GM12878 (cell line): Measurements from ENCODE around the gene AKT1. TPM values are rescaled to one million over a fixed set of nuclear protein-coding genes. Genes with fewer than 3 reads are reported as not detected.

Experiments
- ATAC-seq: fragments of 200-7000 bp; cut with Tn5 transposase; 3 replicates; pipeline ENCODE4 v1.9.1; 2020; ENCODE audit warnings: mild to moderate bottlenecking, moderate library complexity
- BruUV-seq: library from RNA; stranded (reverse); fragments of 400-500 nt; replicated peaks from 2 replicates; lab custom pipeline; 2021; lab: Mats Ljungman, UMichigan
- CTCF ChIA-PET: fragments of 300-600 bp; sonication (Branson Sonifier 250); formaldehyde crosslinking; extraction: SDS; loops from one replicate; lab custom pipeline; 2021; ENCODE audit warnings: inconsistent platforms; lab: Yijun Ruan, JAX
- POLR2A ChIA-PET: fragments of 350-600 bp; formaldehyde crosslinking; extraction: SDS; loops from one replicate; lab custom pipeline; 2021; ENCODE audit warnings: inconsistent platforms; lab: Charles Lee
- RAD21 ChIA-PET: fragments of 300-600 bp; sonication (Branson Sonifier 250); formaldehyde crosslinking; loops from one replicate; lab custom pipeline; 2023; ENCODE audit warnings: antibody characterized with exemption; ENCODE audit not compliant: unreplicated experiment; lab: Charles Lee
- SMC1A ChIA-PET: fragments of 300-600 bp; sonication (Branson Sonifier 250); formaldehyde crosslinking; loops from one replicate; lab custom pipeline; 2023; ENCODE audit not compliant: unreplicated experiment, uncharacterized antibody; lab: Charles Lee
- DNase-seq: peaks from one replicate; pipeline ENCODE4 v3.0.0-alpha.2; 2011; ENCODE audit warnings: low read depth, low spot score
- FAIRE-seq: peaks from 3 replicates; lab custom pipeline; 2011; peaks lifted over from hg19 to GRCh38; lab: Jason Lieb, UNC
- H2AFZ ChIP-seq: 2 replicates; pipeline ENCODE4 v1.6.0; 2011; ENCODE audit warnings: low read depth, low read length, control low read depth; ENCODE audit not compliant: control insufficient read depth
- H3K27ac ChIP-seq: 2 replicates; pipeline ENCODE4 v1.5.1; 2011; ENCODE audit warnings: control low read depth; ENCODE audit not compliant: control insufficient read depth, insufficient read depth
- H3K27me3 ChIP-seq, 2 experiments: replicated peaks in 1 of 2; 2 replicates each; pipeline versions ENCODE4 v1.6.0 to v1.6.1; 2011; ENCODE audit warnings: low read length in 1 of 2; ENCODE audit not compliant: control insufficient read depth in 2 of 2, insufficient read depth in 2 of 2
- H3K36me3 ChIP-seq, 2 experiments: 2 replicates each; pipeline ENCODE4 v1.5.1; 2011; ENCODE audit warnings: low read length in 1 of 2; ENCODE audit not compliant: control insufficient read depth in 2 of 2, insufficient read depth in 2 of 2
- H3K4me1 ChIP-seq: 2 replicates; pipeline ENCODE4 v1.6.1; 2011; ENCODE audit warnings: mild to moderate bottlenecking, low read length, moderate library complexity, mixed read lengths; ENCODE audit not compliant: control insufficient read depth, insufficient read depth
- H3K4me2 ChIP-seq: 2 replicates; pipeline ENCODE4 v1.6.0; 2011; ENCODE audit warnings: control low read depth; ENCODE audit not compliant: control insufficient read depth, insufficient read depth
- H3K4me3 ChIP-seq: fragments of 200-600 bp; sonication (generic); 2 replicates; pipeline ENCODE4 v1.5.1; 2016
- H3K79me2 ChIP-seq: 2 replicates; pipeline ENCODE4 v1.6.0; 2011; ENCODE audit warnings: low read length; ENCODE audit not compliant: control insufficient read depth, insufficient read depth
- H3K9ac ChIP-seq: 2 replicates; pipeline ENCODE4 v1.8.0; 2011; ENCODE audit warnings: low read length, control low read depth, mixed read lengths; ENCODE audit not compliant: control insufficient read depth, insufficient read depth
- H3K9me3 ChIP-seq: replicated peaks from 3 replicates; pipeline ENCODE4 v1.5.1; 2011; ENCODE audit warnings: mild to moderate bottlenecking, low read length; ENCODE audit not compliant: control insufficient read depth, insufficient read depth
- H4K20me1 ChIP-seq: 2 replicates; pipeline ENCODE4 v1.6.0; 2011; ENCODE audit not compliant: control insufficient read depth, insufficient read depth
- CREB1 ChIP-seq: IDR thresholded peaks from 2 replicates; pipeline ENCODE4 v1.6.1; 2012; ENCODE audit warnings: low read depth, mild to moderate bottlenecking, inconsistent platforms
- NFIC ChIP-seq: IDR thresholded peaks from 2 replicates; pipeline ENCODE4 v1.6.1; 2012; ENCODE audit warnings: low read depth, mild to moderate bottlenecking, inconsistent platforms, low read length, moderate library complexity
- TBL1XR1 ChIP-seq: IDR thresholded peaks from 2 replicates; pipeline ENCODE4 v1.6.1; 2012; ENCODE audit warnings: low read depth, low read length, improper control_type of control experiment
- WGBS: methylation state at CpG from one replicate; pipeline ENCODE4 v1.1.6; 2016; ENCODE audit warnings: low lambda C conversion rate; ENCODE audit not compliant: insufficient replicate concordance, insufficient coverage; ENCODE audit errors: missing lambda C conversion rate; 5-methylcytosine and 5-hydroxymethylcytosine counted together
- in situ Hi-C: fragments of 300-500 bp; cut with MboI; formaldehyde crosslinking; loops from 9 replicates; pipeline ENCODE4 v1.14.3; 2018; ENCODE audit warnings: mixed read lengths
- intact Hi-C: fragments of 100-400 bp; cut with micrococcal nuclease; formaldehyde crosslinking; loops from one replicate; pipeline ENCODE4 v1.14.2; 2022; ENCODE audit not compliant: unreplicated experiment
- polyA plus RNA-seq, 11 experiments: library from polyadenylated mRNA; depleted of rRNA in 4 of 11; unstranded in 6 of 11; stranded (reverse) in 5 of 11; fragments of >200 nt; fragmentation: Nextera tagmentation in 4 of 11; fragmentation: Illumina TruSeq in 1 of 11; extraction: Ambion mirVana in 4 of 11; extraction: Trizol in 1 of 11; gene quantifications; 1 replicate in 1 of 11; 2 replicates in 10 of 11; pipeline versions ENCODE4 v1.2.1 to v1.2.3, GENCODE V29; 2011 to 2016; ENCODE audit warnings: inconsistent platforms in 2 of 11, missing spikeins in 2 of 11, low read depth in 1 of 11
- total RNA-seq, 4 experiments: library from RNA; depleted of rRNA in 3 of 4; stranded (reverse); fragments of >200 nt in 3 of 4; fragmentation: Illumina TruSeq in 1 of 4; extraction: Trizol in 1 of 4; gene quantifications; 2 replicates each; pipeline versions ENCODE4 v1.2.1 to v1.2.3, GENCODE V29; 2013 to 2021
- TF ChIP-seq, protein P1 (sequence below): IDR thresholded peaks from 2 replicates; pipeline ENCODE4 v1.6.1; 2012; ENCODE audit warnings: mild to moderate bottlenecking, low read depth, low read length
- TF ChIP-seq, protein P2 (sequence below): fragments of 450-650 bp; IDR thresholded peaks from 2 replicates; pipeline ENCODE4 v1.6.1; 2018; ENCODE audit warnings: mild to moderate bottlenecking, low read depth, moderate library complexity; ENCODE audit not compliant: partially characterized antibody
- TF ChIP-seq, protein P3 (sequence below): fragments of 450-650 bp; IDR thresholded peaks from 2 replicates; pipeline ENCODE4 v1.6.1; 2018; ENCODE audit warnings: borderline replicate concordance, mild to moderate bottlenecking; ENCODE audit not compliant: partially characterized antibody
- TF ChIP-seq, protein P4 (sequence below): fragments of 450-650 bp; IDR thresholded peaks from 2 replicates; pipeline ENCODE4 v1.6.1; 2017; ENCODE audit warnings: low read depth, mild to moderate bottlenecking, moderate library complexity
- TF ChIP-seq, protein P5 (sequence below): fragments of 450-650 bp; IDR thresholded peaks from 2 replicates; pipeline ENCODE4 v1.6.1; 2016; ENCODE audit warnings: mild to moderate bottlenecking

Gene AKT1
- total and polyA plus RNA-seq, 10 of the 15 experiments (the other 5 are each of a cell fraction or from before 2014, with no cell fraction given), result 0.63 to 110 (median 58.9) TPM

DNA sequence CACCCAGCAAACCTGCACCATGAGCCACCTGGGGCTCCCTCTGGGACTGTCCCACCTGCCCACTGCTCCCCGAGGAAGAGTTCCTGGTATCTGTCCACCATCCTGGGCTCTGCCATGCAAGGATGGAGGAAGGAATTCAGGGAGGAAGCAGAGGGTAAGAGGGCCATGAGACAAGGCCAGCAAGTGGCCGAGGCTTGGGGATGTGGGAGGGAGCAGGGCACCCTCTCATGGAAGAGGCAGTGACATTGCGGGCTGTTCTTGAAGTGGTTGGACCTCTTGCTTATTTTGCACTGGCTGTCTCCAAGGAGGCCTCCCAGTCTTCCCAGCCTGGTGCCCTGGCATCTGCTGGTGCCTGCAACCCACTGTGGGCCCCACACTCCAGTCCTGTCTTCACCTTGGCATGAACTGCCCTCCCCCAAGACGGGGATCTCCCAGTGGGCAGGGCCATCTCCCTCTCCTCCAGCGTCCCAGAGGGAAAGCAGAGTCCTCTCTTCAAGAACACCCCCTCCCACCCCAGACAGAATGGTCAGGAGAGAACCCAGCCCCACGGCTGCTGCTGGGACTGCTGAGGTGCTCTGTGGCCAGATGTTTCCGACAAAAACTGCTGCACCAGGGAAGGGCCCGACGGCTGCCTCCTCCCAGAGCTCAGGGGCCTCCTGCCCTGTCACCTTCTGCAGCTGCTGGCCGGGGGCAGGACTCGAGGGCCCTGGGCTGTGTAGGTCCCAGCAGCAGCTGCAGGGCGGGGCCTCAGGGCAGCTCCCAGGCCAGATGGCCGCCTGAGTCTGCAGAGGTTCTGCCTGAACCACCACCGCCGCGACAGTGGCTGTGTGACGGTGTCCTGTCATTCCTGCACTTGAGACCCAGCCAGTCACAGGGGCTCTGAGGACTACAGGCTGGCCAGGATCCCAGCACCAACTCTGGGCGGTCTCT, 1.8 kb upstream of the AKT1 start:
- Histone ChIP-seq H3K27me3 (peaks cover 0 to 3% of the 10 kb centered on the region in 2 experiments; a peak in 1 of 4 replicates), H3K4me3 (no peak overlapping the region), H3K36me3 (no peaks in the 10 kb centered on the region; a peak in 1 of 4 replicates), H3K4me2 (no peak overlapping the region), H3K9ac (no peak overlapping the region), H4K20me1 (no peaks in the 10 kb centered on the region; the same call in 1 of the 2 replicates), H3K9me3 (no peaks in the 10 kb centered on the region), H2AFZ (no peak overlapping the region), H3K4me1 (peaks cover 26% of the 10 kb centered on the region), H3K27ac (no peak overlapping the region), H3K79me2 (peaks cover 25% of the 10 kb centered on the region)
- 0 out of 3 replicates have a peak, but pooled peaks have one; percentile 2 for ATAC-seq
- in situ Hi-C loops, result no loop called here
- no TSS peak for BruUV-seq
- intact Hi-C loops, result no loop called here
- DNase-seq, result no peak
- WGBS, result 36% methylated on average over 18 of the region's 18 CpGs
- ChIA-PET SMC1A (no interaction called here), POLR2A (no interaction called here), CTCF (no interaction called here), RAD21 (interaction anchor here (1.2 kb wide), 1 partner anchor 29 kb away, joined by 3 read pairs; no protein-coding TSS in a partner anchor)
- no peak for FAIRE-seq
- TF ChIP-seq, protein P1, sequence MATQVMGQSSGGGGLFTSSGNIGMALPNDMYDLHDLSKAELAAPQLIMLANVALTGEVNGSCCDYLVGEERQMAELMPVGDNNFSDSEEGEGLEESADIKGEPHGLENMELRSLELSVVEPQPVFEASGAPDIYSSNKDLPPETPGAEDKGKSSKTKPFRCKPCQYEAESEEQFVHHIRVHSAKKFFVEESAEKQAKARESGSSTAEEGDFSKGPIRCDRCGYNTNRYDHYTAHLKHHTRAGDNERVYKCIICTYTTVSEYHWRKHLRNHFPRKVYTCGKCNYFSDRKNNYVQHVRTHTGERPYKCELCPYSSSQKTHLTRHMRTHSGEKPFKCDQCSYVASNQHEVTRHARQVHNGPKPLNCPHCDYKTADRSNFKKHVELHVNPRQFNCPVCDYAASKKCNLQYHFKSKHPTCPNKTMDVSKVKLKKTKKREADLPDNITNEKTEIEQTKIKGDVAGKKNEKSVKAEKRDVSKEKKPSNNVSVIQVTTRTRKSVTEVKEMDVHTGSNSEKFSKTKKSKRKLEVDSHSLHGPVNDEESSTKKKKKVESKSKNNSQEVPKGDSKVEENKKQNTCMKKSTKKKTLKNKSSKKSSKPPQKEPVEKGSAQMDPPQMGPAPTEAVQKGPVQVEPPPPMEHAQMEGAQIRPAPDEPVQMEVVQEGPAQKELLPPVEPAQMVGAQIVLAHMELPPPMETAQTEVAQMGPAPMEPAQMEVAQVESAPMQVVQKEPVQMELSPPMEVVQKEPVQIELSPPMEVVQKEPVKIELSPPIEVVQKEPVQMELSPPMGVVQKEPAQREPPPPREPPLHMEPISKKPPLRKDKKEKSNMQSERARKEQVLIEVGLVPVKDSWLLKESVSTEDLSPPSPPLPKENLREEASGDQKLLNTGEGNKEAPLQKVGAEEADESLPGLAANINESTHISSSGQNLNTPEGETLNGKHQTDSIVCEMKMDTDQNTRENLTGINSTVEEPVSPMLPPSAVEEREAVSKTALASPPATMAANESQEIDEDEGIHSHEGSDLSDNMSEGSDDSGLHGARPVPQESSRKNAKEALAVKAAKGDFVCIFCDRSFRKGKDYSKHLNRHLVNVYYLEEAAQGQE, result no peak
- TF ChIP-seq NFIC (no peak), CREB1 (no peak), TBL1XR1 (no peak)
- TF ChIP-seq, protein P2, sequence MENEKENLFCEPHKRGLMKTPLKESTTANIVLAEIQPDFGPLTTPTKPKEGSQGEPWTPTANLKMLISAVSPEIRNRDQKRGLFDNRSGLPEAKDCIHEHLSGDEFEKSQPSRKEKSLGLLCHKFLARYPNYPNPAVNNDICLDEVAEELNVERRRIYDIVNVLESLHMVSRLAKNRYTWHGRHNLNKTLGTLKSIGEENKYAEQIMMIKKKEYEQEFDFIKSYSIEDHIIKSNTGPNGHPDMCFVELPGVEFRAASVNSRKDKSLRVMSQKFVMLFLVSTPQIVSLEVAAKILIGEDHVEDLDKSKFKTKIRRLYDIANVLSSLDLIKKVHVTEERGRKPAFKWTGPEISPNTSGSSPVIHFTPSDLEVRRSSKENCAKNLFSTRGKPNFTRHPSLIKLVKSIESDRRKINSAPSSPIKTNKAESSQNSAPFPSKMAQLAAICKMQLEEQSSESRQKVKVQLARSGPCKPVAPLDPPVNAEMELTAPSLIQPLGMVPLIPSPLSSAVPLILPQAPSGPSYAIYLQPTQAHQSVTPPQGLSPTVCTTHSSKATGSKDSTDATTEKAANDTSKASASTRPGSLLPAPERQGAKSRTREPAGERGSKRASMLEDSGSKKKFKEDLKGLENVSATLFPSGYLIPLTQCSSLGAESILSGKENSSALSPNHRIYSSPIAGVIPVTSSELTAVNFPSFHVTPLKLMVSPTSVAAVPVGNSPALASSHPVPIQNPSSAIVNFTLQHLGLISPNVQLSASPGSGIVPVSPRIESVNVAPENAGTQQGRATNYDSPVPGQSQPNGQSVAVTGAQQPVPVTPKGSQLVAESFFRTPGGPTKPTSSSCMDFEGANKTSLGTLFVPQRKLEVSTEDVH, result no peak
- TF ChIP-seq, protein P3, sequence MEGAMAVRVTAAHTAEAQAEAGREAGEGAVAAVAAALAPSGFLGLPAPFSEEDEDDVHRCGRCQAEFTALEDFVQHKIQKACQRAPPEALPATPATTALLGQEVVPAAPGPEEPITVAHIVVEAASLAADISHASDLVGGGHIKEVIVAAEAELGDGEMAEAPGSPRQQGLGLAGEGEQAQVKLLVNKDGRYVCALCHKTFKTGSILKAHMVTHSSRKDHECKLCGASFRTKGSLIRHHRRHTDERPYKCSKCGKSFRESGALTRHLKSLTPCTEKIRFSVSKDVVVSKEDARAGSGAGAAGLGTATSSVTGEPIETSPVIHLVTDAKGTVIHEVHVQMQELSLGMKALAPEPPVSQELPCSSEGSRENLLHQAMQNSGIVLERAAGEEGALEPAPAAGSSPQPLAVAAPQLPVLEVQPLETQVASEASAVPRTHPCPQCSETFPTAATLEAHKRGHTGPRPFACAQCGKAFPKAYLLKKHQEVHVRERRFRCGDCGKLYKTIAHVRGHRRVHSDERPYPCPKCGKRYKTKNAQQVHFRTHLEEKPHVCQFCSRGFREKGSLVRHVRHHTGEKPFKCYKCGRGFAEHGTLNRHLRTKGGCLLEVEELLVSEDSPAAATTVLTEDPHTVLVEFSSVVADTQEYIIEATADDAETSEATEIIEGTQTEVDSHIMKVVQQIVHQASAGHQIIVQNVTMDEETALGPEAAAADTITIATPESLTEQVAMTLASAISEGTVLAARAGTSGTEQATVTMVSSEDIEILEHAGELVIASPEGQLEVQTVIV, result no peak
- TF ChIP-seq, protein P4, sequence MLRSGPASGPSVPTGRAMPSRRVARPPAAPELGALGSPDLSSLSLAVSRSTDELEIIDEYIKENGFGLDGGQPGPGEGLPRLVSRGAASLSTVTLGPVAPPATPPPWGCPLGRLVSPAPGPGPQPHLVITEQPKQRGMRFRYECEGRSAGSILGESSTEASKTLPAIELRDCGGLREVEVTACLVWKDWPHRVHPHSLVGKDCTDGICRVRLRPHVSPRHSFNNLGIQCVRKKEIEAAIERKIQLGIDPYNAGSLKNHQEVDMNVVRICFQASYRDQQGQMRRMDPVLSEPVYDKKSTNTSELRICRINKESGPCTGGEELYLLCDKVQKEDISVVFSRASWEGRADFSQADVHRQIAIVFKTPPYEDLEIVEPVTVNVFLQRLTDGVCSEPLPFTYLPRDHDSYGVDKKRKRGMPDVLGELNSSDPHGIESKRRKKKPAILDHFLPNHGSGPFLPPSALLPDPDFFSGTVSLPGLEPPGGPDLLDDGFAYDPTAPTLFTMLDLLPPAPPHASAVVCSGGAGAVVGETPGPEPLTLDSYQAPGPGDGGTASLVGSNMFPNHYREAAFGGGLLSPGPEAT, result no peak
- TF ChIP-seq, protein P5, sequence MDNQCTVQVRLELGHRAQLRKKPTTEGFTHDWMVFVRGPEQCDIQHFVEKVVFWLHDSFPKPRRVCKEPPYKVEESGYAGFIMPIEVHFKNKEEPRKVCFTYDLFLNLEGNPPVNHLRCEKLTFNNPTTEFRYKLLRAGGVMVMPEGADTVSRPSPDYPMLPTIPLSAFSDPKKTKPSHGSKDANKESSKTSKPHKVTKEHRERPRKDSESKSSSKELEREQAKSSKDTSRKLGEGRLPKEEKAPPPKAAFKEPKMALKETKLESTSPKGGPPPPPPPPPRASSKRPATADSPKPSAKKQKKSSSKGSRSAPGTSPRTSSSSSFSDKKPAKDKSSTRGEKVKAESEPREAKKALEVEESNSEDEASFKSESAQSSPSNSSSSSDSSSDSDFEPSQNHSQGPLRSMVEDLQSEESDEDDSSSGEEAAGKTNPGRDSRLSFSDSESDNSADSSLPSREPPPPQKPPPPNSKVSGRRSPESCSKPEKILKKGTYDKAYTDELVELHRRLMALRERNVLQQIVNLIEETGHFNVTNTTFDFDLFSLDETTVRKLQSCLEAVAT, result no peak
